Esophagus muscularis mucosa (tissue), 4 donors: Measurements from ENCODE around the gene ZNF546. TPM values are rescaled to one million over a fixed set of nuclear protein-coding genes. Genes with fewer than 3 reads are reported as not detected.
A peak's percentile ranks its signal among the peaks of the same experiment; 100 is the strongest.

ENCODE experiments used
- DNase-seq: peaks from one replicate; pipeline ENCODE4 v3.0.0-alpha.2; 2017; ENCODE audit errors: extremely low spot score
- H3K27ac ChIP-seq, 4 donors: fragments of 200-600 bp; sonication (generic); replicated peaks in 1 of 4; 1 replicate in 3 of 4; 2 replicates in 1 of 4; pipeline ENCODE4 v1.5.1; 2016 to 2019; ENCODE audit warnings: mild to moderate bottlenecking in 1 of 4
- H3K27me3 ChIP-seq, 4 donors: fragments of 200-600 bp; sonication (generic); one replicate each; pipeline versions ENCODE4 v1.5.1 to v1.6.0; 2016 to 2019
- H3K36me3 ChIP-seq, 4 donors: fragments of 200-600 bp; sonication (generic); one replicate each; pipeline ENCODE4 v1.5.1; 2016 to 2019
- H3K4me1 ChIP-seq, 4 donors: fragments of 200-600 bp; sonication (generic); one replicate each; pipeline ENCODE4 v1.5.1; 2016 to 2019
- H3K4me3 ChIP-seq, 4 donors: fragments of 200-600 bp; sonication (generic); 1 replicate in 2 of 4; 2 replicates in 2 of 4; pipeline ENCODE4 v1.5.1; 2016 to 2019; ENCODE audit warnings: mild to moderate bottlenecking in 4 of 4, moderate library complexity in 1 of 4
- H3K9me3 ChIP-seq, 4 donors: fragments of 200-600 bp; sonication (generic); 1 replicate in 3 of 4; 2 replicates in 1 of 4; pipeline ENCODE4 v1.5.1; 2016 to 2019
- CTCF ChIP-seq, 3 experiments: fragments of 200-600 bp in 2 of 3; fragments of 450-650 bp in 1 of 3; sonication (generic) in 2 of 3; IDR thresholded peaks; one replicate each; pipeline ENCODE4 v1.5.1; 2017 to 2019; ENCODE audit warnings: antibody characterized with exemption in 3 of 3, mild to moderate bottlenecking in 2 of 3, moderate library complexity in 1 of 3
- EP300 ChIP-seq: sonication (generic); formaldehyde crosslinking; IDR thresholded peaks from one replicate; pipeline ENCODE4 v1.6.1; 2017; ENCODE audit warnings: antibody characterized with exemption
- POLR2A ChIP-seq: fragments of 450-650 bp; IDR thresholded peaks from one replicate; pipeline ENCODE4 v1.6.1; 2017; ENCODE audit warnings: antibody characterized with exemption, moderate library complexity, mild to moderate bottlenecking, low read depth
- POLR2AphosphoS5 ChIP-seq, 2 donors: sonication (generic); formaldehyde crosslinking; IDR thresholded peaks; one replicate each; pipeline ENCODE4 v1.6.1; 2017; ENCODE audit warnings: antibody characterized with exemption in 2 of 2
- WGBS: methylation state at CpG from one replicate; pipeline ENCODE4 v1.1.5; 2018; 5-methylcytosine and 5-hydroxymethylcytosine counted together
- intact Hi-C: fragments of 100-400 bp; cut with DNase I; formaldehyde crosslinking; loops from one replicate; pipeline ENCODE4 v1.15.1; 2023
- total RNA-seq, 4 donors: library from RNA; depleted of rRNA; stranded (reverse); fragments of >200 nt; gene quantifications; one replicate each; pipeline versions ENCODE4 v1.1.0 to v1.2.1, GENCODE V29; 2016

The ZNF546 gene
- total RNA-seq, 4 donors from 2014 or later: 3.6 to 8.5 (median 5.5) TPM

GRCh38 chr19:39987167-39987566, 9.7 kb upstream of the ZNF546 start:
- no peak for TF ChIP-seq POLR2A
- no peak for TF ChIP-seq EP300
- no peak for TF ChIP-seq CTCF (IDR thresholded peaks at IDR 0.05)
- Histone ChIP-seq H3K27ac (no peak overlapping the region), H3K36me3 (peaks cover 1 to 16% (median 5%) of the 10 kb centered on the region in 4 donors), H3K4me3 (no peak overlapping the region), H3K9me3 (peaks cover 0 to 31% (median 14%) of the 10 kb centered on the region in 4 donors), H3K27me3 (no peaks in the 10 kb centered on the region), H3K4me1 (no peaks in the 10 kb centered on the region)
- no peak for DNase-seq
- intact Hi-C loops: no loop called here

DNA sequence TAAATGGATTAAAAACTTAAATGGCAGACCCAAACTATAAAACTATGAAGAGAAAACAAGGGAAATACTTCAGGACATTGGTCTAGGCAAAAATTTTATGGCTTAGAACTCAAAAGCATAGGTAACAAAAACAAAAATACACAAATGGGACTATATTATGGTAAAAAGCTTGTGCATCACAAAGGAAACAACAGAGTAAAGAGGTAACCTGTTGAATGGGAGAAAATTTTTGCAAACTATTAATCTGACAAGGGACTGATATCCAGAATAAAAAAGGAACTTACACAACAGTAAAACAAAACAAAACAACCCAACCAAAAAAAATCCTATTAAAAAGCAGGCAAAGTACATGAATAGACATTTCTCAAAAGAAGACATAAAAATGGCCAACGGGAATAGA, 9.3 kb upstream of the ZNF546 start:
- Histone ChIP-seq H3K27ac (no peak overlapping the region), H3K9me3 (peaks cover 0 to 31% (median 14%) of the 10 kb centered on the region in 4 donors), H3K4me1 (no peaks in the 10 kb centered on the region), H3K4me3 (no peak overlapping the region), H3K36me3 (peaks cover 0 to 11% (median 2%) of the 10 kb centered on the region in 4 donors), H3K27me3 (no peaks in the 10 kb centered on the region)
- DNase-seq: no peak
- intact Hi-C loops: no loop called here
- 92% methylated on average over 1 of the region's 1 CpG for WGBS
- TF ChIP-seq CTCF (IDR thresholded peaks at IDR 0.05): no peak
- no peak for TF ChIP-seq EP300
- TF ChIP-seq POLR2A: no peak
- TF ChIP-seq POLR2AphosphoS5 (IDR thresholded peaks at IDR 0.05): no peak

GRCh38 chr19:39993605-39994004, 3.3 kb upstream of the ZNF546 start:
- no peak overlapping the region for H3K27ac ChIP-seq
- H3K9me3 ChIP-seq: no peaks in the 10 kb centered on the region
- intact Hi-C loops: no loop called here
- no peaks in the 10 kb centered on the region for H3K36me3 ChIP-seq
- H3K27me3 ChIP-seq: no peaks in the 10 kb centered on the region
- no peak overlapping the region for H3K4me3 ChIP-seq
- peaks cover 15 to 22% (median 18%) of the 10 kb centered on the region in 4 donors for H3K4me1 ChIP-seq
- DNase-seq: no peak
- 100% methylated on average over 1 of the region's 1 CpG for WGBS
- no peak for TF ChIP-seq POLR2AphosphoS5 (IDR thresholded peaks at IDR 0.05)
- no peak for TF ChIP-seq EP300
- no peak for TF ChIP-seq POLR2A
- TF ChIP-seq CTCF (IDR thresholded peaks at IDR 0.05): no peak

- intact Hi-C loops: no loop called here
- Histone ChIP-seq H3K4me1 (peaks cover 15 to 22% (median 18%) of the 10 kb centered on the region in 4 donors), H3K27me3 (no peaks in the 10 kb centered on the region), H3K4me3 (no peak overlapping the region), H3K27ac (no peak overlapping the region), H3K36me3 (no peaks in the 10 kb centered on the region), H3K9me3 (no peaks in the 10 kb centered on the region)
- no peak for DNase-seq
- TF ChIP-seq EP300 (no peak), POLR2AphosphoS5 (IDR thresholded peaks at IDR 0.05) (no peak), POLR2A (no peak), CTCF (IDR thresholded peaks at IDR 0.05) (no peak)
Measured at GRCh38 chr19:39994361-39994760, 2.5 kb upstream of the ZNF546 start.

- TF ChIP-seq POLR2AphosphoS5 (IDR thresholded peaks at IDR 0.05): no peak
- TF ChIP-seq EP300: no peak
- no peak for TF ChIP-seq CTCF (IDR thresholded peaks at IDR 0.05)
- TF ChIP-seq POLR2A: no peak
- Histone ChIP-seq H3K4me1 (peaks cover 15 to 22% (median 18%) of the 10 kb centered on the region in 4 donors), H3K4me3 (peak overlapping the region; percentile 57 to 78 (median 66)), H3K9me3 (no peaks in the 10 kb centered on the region), H3K27me3 (no peaks in the 10 kb centered on the region), H3K36me3 (peaks cover 0 to 9% (median 4%) of the 10 kb centered on the region in 4 donors), H3K27ac (peak overlapping the region in 1 of 4 donors; percentile 87)
- WGBS: 76% methylated on average over 1 of the region's 1 CpG
- intact Hi-C loops: no loop called here
- DNase-seq: no peak
Measured at GRCh38 chr19:39995794-39996193, 1.1 kb upstream of the ZNF546 start.
